Measurements from ENCODE around the gene TBC1D23.
"Not testable (repeated sequence)": the region's sequence is repeated elsewhere in the genome, so short reads cannot be mapped to it uniquely, and the experiment has no call there.

The TBC1D23 gene

DNA sequence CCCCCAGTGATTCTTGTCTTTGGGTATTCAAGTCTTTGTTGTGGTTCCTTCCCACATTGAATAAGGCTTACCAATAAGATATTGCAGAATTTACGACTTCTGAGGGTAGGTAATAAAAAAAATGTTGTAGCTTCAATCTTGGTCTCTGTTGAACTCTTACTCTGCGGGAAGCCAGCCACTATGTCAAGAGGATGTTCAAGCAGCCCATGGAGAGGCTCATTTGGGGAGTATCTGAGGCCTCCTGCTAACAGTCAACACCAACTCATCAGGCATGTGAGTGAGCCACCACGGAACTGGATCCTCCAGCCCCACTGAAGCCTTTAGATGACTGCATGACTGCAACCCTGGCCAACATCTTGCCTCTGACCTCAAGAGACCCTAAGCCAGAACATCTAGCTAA is 3.2 kb upstream of the TBC1D23 start:
- DNase-seq, result no peak

DNA sequence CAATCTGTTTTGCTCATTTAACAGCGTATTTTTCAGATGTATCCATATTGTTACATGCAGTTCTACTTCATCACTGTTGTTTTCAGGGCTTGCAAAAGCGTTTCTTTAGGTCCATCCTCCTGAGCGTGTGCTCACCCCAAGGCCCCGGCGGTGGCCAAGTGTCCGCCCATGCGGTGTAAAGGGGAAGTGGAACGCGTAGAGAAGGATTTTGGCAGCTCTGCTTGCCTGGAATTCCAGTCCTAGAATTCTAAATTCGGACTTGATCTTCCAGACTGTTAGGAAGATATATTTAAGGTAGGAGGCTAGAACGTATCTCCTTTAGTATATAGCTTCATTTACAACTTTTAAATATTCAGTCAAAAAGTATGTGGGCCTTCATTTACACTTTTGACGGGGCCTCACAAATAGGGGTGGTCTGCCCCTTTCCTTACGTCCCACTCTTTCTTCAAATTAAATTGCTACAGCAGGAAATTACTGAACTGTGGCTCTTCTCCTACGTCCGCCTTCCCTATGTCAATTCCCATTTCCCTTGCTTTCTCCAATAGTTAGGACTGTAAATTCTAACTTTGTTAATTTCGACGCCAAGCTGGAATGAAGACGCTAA is 609 bp upstream of the TBC1D23 start:
- DNase-seq, result peak; percentile 1

DNA sequence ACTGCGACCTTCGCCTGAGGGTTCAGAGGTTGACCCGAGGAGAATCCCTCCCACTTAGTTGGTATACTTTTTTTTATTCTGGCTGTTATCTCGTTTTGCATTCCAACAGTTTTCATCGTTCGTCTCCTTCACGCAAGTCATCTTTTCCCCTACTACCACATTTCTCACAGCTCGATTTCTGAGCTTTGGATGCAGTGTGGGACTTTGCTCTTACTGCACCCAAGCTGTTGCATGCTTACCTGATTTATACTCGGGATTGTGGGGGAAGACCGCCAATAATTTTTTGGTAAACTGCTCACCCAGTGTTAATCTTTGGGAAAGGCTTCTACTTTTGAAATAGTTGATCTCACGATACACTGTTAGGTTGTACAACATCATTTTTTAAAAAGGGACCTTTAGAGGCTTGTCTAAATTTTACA is 702 bp downstream of the TBC1D23 start:
- no peak for DNase-seq

DNA sequence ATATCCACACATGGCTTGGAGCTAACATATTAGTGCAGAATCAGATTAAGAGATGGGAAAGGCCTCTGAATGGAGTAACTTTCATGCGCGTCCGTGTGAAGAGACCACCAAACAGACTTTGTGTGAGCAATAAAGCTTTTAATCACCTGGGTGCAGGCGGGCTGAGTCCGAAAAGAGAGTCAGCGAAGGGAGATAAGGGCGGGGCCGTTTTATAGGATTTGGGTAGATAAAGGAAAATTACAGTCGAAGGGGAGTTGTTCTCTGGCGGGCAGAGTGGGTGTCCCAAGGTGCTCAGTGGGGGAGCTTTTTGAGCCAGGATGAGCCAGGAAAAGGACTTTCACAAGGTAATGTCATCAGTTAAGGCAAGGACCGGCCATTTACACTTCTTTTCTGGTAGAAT is 2.1 kb downstream of the TBC1D23 start:
- not testable (repeated sequence) for DNase-seq

DNA sequence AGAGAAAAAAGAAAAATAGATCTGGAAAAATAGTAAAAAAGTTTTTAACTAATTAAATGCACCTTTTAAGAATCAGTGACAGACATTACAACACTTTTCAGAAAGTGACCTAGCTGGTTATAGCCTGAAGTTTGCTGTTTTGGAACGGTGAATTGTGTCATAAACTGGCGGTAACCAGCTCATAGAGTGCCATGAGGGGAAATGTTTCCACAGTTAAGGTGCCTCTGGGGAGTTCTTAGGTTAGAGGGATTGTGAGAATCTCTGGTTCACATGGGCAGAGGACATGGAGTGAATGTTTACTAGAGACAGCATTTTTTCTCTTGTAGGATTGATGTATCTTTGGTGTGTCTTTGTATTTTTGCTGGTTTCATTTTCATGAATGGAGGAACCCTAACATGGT is 2.8 kb downstream of the TBC1D23 start:
- no peak for DNase-seq

DNA sequence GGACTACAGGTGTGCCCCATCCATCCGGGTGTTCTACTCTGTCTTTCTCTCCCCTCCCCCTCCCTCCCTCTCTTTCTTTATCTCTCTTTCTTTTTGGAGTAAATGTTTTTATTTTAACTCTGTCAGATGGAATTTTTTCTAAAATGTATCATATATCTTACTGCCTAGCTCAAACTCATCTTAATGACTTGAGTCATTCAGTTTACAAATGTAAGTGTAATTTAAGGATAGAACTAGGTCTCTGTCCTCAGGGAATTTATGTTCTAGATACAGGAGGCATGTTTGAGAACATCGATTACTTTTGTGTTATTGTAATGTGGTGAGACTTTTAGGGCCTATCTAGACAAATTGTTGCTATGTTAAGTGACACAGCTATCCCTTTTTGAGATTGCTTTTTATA is 3.5 kb downstream of the TBC1D23 start:
- DNase-seq, result no peak

DNA sequence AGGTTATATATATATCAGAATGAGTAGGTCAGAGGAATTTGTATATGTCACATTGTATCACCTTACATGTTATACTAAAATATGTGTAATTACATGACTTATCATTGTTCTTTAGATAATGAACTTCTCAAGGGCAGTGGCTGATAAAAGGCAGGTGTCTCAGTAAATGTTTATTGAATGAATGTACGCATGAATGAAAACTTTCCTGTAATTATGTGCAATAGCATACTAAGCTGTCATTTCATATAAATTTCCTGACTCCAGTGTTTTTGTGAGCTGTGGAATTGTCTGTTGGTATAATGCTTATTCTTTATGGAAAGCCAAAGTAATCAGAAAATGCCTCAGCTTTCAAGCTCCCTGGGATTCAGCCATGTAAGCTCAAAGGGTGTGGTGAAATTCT is 4.2 kb downstream of the TBC1D23 start:
- no peak for DNase-seq

DNA sequence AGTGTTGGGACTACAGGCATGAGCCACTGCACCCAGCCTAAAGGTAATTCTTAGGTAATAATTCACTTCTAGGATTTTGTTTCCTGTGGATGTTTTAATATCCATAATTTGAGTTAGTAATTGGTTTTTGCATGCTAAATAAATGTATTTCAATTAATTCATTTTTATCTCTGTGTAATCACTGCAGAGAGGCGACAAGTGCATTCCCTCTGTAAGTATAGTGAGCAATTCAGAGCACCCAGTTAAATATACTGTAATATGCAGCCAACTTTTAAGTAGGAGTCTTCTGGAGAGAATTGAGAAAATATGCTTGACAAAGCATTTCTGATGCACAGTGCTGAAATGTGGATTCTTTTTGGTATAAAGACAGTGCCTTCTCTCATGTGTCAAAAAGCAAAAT is 5.7 kb downstream of the TBC1D23 start:
- DNase-seq, result no peak

DNA sequence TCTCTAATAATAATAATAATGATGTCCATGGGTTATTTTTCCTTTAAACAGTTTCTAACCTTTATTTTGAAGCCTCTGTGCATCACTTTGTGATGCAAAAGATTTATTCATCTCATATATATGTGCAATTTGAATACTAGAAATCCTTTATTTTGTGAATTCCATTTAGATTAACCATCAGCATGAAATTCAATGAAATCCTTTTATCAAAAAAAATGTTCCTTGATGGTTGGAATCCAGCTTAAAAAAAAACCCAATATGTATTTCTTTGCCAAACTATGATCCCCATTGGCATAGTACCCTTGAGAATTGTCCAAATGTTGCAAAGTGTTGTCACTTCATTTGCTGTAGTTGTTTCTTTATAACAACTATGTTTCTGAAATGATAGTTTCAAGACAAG is 7.4 kb downstream of the TBC1D23 start:
- DNase-seq, result no peak

DNA sequence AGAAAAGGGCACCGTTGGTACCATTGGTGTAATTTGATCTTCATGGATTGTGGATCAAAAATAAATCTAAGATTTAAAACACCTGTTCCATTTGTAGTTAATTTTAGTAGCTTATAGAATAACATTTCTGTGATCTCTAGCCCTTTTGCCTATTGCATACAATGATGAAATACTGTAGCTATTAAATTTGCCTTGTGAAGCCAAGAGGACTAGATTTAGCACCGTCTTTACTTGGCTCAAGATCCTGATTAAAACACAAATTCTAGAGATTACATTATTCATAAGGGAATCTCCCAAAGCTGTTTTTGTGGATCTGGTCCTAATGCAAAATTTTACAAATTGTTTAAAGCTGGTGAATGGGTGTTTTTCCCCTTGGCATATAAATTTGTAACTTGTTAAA is 8.2 kb downstream of the TBC1D23 start:
- no peak for DNase-seq

DNA sequence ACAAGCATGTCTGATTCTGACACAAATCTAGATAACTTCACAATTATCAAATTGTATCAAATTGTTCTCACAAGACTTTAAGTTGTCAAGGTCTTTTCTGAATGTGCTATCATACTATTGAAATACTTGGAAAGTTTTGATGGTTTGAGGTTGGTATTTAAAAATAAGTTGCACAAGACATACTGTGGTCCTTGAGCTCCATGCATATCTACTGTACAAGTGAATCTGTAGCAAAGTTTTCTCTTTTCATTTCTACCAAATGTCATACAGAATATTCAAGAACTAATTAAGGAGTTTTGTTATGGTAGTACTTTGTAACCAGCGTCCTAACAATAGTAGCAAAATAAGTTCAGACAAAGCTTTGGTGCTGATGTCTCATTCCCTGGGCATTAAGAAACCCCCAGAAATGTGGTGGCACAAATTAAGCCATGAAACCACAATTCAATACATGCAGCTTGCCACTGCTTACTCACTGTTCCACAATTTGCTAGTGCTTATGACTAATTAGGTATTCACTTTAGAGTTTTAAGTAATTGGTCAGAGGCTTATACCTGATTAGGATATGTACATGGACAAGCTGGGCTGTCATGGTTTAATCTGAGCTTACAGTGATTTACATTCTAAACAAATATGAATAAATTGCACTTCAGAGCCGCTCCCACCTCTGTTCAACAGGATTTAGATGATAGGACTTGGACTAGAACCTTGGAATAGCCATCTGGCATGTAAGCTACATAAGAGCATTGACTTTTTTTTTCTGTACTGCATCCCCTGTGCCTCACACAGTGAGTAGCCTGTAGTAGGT is 8.8 kb downstream of the TBC1D23 start:
- DNase-seq, result no peak

DNA sequence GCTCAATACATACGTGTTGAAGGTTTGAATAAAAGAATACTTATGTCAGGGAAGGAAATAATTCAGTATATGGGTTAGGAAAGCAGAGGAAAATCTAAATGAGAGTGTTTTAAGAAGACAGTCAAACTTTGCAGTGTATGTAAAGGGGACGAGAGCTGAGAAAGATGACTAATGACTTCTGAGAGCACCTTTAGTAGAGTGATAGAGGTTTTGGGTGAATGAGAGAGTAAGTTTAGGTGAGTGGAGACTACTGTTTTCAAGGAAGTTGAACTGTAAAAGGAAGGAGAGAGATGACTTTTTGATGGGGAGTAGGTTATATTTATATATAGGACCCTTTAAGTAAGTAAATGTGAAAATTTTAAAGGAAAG is 9.4 kb downstream of the TBC1D23 start:
- DNase-seq, result no peak

DNA sequence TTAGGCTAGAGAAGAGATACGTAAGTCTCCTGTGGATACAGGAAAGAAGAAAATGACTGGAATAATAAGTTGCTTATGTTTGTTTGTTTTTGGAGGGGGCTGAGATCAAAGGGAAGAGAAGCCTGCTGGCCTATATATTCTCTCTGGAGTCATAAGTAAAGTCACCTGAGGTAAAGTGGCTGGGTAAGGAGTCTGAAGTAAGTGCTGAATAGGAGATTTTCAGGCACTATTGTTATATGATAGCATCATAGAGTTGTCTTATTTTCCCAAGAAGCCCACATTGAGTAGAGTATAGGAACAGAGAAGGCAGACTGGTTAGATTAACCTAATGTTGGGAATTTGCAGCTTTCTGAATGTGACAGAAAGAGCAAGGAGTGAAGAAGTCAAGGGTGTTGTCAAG is 10.7 kb downstream of the TBC1D23 start:
- DNase-seq, result no peak

DNA sequence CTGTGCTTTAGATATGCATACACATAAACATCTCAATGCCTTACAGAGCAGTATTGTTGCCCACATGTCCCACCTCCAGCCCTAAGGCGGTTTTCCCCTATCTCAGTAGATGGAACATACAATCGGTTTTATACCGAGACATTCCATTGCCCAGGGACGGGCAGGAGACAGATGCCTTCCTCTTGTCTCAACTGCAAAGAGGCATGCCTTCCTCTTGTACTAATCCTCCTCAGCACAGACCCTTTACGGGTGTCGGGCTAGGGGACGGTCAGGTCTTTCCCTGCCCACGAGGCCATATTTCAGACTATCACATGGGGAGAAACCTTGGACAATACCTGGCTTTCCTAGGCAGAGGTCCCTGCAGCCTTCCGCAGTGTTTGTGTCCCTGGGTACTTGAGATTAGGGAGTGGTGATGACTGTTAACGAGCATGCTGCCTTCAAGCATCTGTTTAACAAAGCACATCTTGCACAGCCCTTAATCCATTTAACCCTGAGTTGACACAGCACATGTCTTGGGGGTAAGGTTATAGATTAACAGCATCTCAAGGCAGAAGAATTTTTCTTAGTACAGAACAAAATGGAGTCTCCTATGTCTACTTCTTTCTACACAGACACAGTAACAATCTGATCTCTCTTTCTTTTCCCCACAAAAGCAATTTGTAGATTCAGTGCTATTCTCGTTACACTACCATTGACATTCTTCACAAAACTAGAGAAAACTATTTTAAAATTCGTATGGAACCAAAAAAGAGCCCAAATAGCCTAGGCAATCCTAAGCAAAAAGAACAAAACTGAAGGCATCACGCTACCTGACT is 12.2 kb downstream of the TBC1D23 start:
- DNase-seq, result not testable (repeated sequence)

DNA sequence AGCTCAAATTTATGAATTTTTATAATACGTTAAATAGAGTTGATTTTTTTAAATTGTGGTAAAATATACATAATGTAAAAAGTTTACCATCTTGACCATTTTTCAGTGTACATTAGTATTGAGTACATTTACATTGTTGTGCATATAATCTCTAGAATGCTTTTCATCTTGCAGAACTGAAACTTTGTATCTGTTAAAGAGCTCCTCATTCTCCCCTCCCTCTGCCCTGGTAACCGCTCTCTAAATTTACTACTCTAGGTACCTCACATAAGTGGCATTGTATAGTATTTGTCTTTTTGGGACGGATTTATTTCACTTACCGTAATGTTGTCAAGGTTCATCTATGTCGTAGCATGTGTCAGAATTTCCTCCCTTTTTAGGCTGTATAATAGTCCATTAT is 13.6 kb downstream of the TBC1D23 start:
- no peak for DNase-seq

DNA sequence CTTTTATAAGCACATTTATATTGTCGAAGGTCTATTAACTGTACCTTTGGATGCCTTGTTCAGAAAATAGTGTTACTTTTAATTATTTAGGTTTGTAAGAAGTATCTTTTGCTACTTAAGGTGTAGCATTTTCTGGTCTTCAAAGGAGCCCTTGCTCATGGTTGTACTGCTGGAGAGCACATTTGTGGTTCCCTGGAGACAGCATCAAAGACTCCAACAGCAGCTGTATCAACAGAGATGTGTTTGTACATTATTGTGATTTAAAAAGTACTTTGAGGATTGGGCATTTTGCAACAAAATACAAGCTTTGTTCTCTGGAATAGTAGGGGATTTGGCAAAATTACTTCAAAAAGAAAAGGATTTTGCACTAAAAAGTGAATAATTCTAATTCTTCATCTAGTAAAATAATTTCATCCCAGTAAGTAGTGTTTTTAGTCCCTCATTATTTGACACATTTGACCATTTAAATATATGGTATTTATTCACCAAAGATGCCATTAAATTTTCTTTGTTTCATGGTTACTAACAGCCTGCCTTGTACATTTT is 16.5 kb downstream of the TBC1D23 start:
- no peak for DNase-seq

DNA sequence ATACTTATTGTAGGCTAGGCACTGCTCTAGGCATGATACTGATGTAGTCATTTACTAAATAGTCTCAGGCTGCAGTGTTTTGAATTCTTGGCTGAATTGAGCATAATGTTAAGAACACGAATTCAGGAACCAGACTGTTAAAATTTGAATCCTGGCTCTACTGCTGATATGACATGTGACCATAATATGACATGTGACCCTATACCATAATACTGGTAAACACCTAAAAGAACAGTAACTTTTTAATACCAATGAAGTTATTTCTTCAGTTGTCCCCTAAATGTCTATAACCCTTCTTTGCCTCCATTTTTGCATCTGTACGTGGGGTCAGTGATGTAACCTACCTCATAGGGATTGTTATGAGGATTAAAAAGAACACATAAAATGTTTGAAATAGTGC is 18.1 kb downstream of the TBC1D23 start:
- DNase-seq, result no peak

DNA sequence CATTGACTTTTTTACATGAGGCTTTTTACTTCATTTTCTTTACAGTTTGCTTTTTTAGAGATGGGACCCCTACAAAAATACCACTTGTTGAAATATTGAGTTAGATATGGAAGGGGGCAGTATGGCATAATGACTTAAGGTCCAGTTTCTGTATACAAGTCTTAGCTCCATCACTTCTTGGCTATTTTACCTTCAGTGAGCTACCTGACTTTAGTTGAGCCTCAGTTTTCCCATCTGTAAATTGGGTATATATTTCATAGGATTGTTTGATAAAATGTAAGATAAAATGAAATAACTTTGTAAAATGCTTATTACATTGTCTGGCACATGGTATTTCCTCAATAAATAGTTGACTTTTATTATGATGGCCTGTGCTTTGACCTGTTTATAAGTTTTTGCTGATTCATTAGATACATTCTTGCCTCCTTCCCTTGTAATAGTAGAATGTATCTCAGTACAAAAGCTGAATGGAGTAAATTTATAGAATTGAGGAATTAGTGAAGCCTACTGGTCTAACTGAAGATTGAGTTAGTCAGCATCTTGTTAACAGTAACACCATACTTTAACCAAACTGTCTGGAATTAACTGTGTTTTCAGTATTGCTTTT is 27.6 kb downstream of the TBC1D23 start:
- no peak for DNase-seq

DNA sequence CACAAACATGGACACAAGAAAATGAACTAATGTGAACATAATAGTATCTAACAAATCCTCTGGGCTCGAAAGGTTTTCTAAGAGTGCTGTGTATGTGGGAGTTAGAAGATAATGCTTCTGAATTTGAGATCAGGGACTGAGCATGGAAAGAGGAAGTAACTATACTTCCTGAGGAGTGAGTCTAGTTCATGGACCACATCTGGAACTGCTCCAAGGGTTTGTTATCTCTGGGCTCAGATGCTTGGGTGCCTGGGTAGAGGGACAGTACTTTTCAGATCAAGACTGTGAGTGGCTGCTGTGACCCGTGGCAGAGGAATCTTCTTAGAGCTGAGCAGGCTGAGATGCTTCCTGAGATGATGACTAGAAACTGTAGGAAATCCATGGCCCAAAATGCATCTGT is 28.5 kb downstream of the TBC1D23 start:
- DNase-seq, result no peak

DNA sequence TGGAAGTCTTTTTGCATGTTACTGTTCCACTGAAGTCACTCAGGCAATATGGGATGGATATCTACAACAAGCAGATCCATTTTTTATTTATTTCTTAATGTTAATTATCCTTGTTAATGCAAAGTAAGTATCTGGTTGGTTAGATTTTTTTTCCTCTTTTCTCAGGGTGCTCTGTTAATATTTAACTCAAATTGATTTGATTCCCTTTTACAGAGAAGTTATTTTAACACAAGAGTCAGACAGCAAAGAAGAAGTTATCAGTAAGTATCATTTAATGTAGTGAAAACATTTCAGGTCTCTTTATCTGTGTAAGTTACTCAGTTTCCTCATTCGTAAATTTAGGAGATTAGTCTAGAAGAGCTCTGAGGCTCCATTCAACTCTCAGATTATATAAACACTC is 34.3 kb downstream of the TBC1D23 start:
- DNase-seq, result no peak

DNA sequence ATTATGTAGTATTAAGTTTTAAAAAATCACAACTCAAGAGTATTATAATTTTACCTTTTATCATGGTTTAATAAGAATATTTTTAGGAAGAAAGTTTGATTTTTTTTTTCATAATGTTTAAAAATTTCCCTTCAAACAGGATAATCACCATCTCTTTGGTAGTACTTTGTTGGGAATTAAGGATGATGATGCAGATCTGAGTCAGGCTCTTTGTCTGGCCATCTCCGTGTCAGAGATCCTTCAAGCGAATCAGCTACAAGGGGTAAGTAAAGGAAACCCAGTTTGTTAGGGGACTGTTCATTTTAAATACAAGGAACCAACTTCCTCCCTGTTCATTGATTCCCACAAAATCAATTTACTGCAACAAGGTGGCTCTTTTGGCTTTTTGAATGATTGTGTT is 37.0 kb downstream of the TBC1D23 start:
- DNase-seq, result no peak

DNA sequence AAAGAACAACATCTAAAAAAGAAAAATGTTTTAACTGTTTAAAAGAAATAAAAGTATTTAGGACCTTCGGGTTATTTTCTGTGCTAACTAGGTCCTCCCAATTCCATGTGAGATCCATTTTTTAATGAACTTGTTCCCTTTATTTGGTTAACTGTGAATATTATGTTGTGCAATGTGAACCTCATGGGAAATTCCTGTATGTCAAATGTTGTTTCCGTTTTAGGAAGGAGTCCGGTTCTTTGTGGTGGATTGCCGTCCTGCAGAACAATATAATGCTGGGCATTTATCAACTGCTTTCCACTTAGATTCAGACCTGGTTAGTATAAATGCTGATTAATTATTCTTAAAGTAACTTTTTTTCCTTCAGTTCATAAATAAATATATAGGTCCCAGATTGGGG is 38.2 kb downstream of the TBC1D23 start:
- no peak for DNase-seq

DNA sequence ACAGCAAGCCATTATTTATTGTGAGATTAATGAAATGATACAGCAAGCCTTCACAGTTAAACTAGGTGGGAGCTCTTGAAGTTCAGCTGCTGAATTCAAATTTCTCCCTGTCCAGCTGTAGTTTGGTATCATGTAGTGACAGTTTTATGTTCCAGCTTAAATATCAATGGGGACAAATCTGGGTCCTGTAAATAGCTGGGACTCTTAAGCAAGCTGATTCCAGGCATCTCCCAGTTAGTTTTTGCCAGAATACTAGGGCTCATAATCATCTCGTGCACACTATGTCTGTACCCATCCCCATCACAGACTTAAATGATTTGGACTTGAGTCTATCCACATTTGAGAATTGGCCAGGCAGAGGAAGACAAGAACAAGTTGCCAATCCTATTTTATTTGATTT is 45.9 kb downstream of the TBC1D23 start:
- DNase-seq, result no peak

All from CD4-positive, alpha-beta T cell treated with Interleukin-12 subunit alpha and Interleukin-12 subunit beta, for 1 hour (primary cell).